ENCODE measurements around the gene TOGARAM2. TPM values are rescaled to one million over a fixed set of nuclear protein-coding genes. Genes with fewer than 3 reads are reported as not detected.

Gene TOGARAM2
- total and polyA plus RNA-seq, 2 experiments from 2014 or later, result not detected

DNA sequence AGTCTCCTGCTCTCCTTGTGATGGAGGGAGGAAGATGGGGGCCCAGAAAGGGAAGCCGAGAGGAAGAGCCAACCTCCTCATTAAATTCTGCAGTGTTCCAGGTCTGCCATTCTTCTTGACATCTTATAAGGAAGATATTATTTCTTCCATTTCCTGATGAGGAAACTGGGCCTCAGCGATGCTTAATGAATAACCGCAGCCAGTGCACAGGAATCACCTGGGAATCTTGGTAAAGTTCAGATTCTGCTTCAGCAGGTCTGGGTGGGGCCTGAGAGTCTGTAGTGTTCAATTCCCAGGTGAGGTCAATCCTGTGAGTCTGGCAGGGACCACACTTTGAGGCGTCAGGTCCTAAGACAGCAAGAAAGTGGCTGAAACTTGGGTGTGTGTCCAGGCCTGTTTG lies 75.9 kb downstream of the TOGARAM2 start:
- 88 to 95% methylated on average over 4 of the region's 4 CpGs for WGBS, 2 experiments (ENCODE audit: low coverage in 1 of 2, low lambda C conversion rate in 2 of 2, missing lambda C conversion rate in 2 of 2)
- no peak overlapping the region for H3K27ac ChIP-seq

GRCh38 chr2:29059624-29060023 lies 78.5 kb downstream of the TOGARAM2 start:
- WGBS, 2 experiments (ENCODE audit: low coverage in 1 of 2, low lambda C conversion rate in 2 of 2, missing lambda C conversion rate in 2 of 2), result 92 to 95% methylated on average over 1 of the region's 1 CpG
- Histone ChIP-seq H3K9me3 (ENCODE audit: low read depth) (no peaks in the 10 kb centered on the region), H3K36me3 (ENCODE audit: low read depth) (no peaks in the 10 kb centered on the region), H3F3A (ENCODE audit: insufficient read depth) (0 out of 2 replicates have a peak, but pooled peaks cover 5% of the 10 kb centered on the region), H3K27me3 (replicated peaks; ENCODE audit: insufficient read depth) (no peaks in the 10 kb centered on the region; the same call in 1 of the 2 replicates), H3K4me2 (ENCODE audit: unreplicated experiment) (no peak overlapping the region), H3K4me3 (no peak overlapping the region), H3K9me2 (ENCODE audit: insufficient read depth) (no peaks in the 10 kb centered on the region), H3K9ac (no peak overlapping the region), H3K79me2 (ENCODE audit: insufficient read depth) (no peaks in the 10 kb centered on the region), H2AFZ (no peak overlapping the region), H3K4me1 (ENCODE audit: insufficient read depth) (peaks cover 13% of the 10 kb centered on the region; the same call in 1 of the 2 replicates), H4K20me1 (ENCODE audit: insufficient read depth) (no peaks in the 10 kb centered on the region), H3K27ac (no peak overlapping the region)
- no peak for DNase-seq
- in situ Hi-C loops (cut with MboI), result no loop called here
- TF ChIP-seq EZH2phosphoT487 (IDR thresholded peaks at IDR 0.05; ENCODE audit: insufficient read depth, low read depth) (no peak), EZH2 (IDR thresholded peaks at IDR 0.05; ENCODE audit: insufficient read depth, poor library complexity, severe bottlenecking) (no peak)

More for the DNA sequence above, 75.9 kb downstream of the TOGARAM2 start:
- H3K4me1 ChIP-seq (ENCODE audit: insufficient read depth), result peaks cover 7% of the 10 kb centered on the region; the same call in 1 of the 2 replicates
- H3F3A ChIP-seq (ENCODE audit: insufficient read depth), result no peaks in the 10 kb centered on the region
- no peaks in the 10 kb centered on the region for H3K9me3 ChIP-seq (ENCODE audit: low read depth)
- no peaks in the 10 kb centered on the region for H4K20me1 ChIP-seq (ENCODE audit: insufficient read depth)
- in situ Hi-C loops (cut with MboI), result no loop called here
- H3K4me3 ChIP-seq, result no peak overlapping the region
- no peaks in the 10 kb centered on the region; the same call in 1 of the 2 replicates for H3K27me3 ChIP-seq (replicated peaks; ENCODE audit: insufficient read depth)
- no peak overlapping the region for H3K4me2 ChIP-seq (ENCODE audit: unreplicated experiment)
- no peak overlapping the region for H3K9ac ChIP-seq
- H3K9me2 ChIP-seq (ENCODE audit: insufficient read depth), result no peaks in the 10 kb centered on the region
- H2AFZ ChIP-seq, result no peak overlapping the region
- TF ChIP-seq EZH2phosphoT487 (IDR thresholded peaks at IDR 0.05; ENCODE audit: insufficient read depth, low read depth), result no peak
- no peak for TF ChIP-seq EZH2 (IDR thresholded peaks at IDR 0.05; ENCODE audit: insufficient read depth, poor library complexity, severe bottlenecking)
- H3K36me3 ChIP-seq (ENCODE audit: low read depth), result no peaks in the 10 kb centered on the region
- no peak for DNase-seq
- no peaks in the 10 kb centered on the region for H3K79me2 ChIP-seq (ENCODE audit: insufficient read depth)

GRCh38 chr2:29060441-29060840 lies 79.3 kb downstream of the TOGARAM2 start:
- TF ChIP-seq EZH2phosphoT487 (IDR thresholded peaks at IDR 0.05; ENCODE audit: insufficient read depth, low read depth) (no peak), EZH2 (IDR thresholded peaks at IDR 0.05; ENCODE audit: insufficient read depth, poor library complexity, severe bottlenecking) (no peak)
- 62 to 64% methylated on average over 9 of the region's 9 CpGs for WGBS, 2 experiments (ENCODE audit: low coverage in 1 of 2, low lambda C conversion rate in 2 of 2, missing lambda C conversion rate in 2 of 2)
- no peaks in the 10 kb centered on the region for H4K20me1 ChIP-seq (ENCODE audit: insufficient read depth)

DNA sequence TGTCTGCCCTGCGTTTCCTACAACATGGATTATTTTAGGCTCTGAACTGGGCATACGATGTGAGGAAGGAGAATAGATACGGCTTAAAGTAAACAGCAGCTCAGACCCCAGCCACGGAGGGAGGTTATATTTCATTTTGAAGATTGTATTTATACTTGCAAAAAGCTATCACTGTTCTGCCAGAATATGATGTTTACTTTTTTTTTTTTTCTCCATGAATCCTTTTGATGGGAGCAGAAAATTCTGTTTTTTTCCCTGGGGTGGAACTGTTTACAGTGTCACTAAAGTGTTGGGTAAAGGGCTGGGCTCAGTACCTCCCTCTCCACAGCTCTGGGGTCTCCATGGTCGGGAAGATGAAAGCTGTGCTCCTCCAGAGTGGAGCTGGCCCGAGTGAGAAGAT lies 80.1 kb downstream of the TOGARAM2 start:
- H3K9ac ChIP-seq, result no peak overlapping the region
- H3K4me1 ChIP-seq (ENCODE audit: insufficient read depth), result peaks cover 13% of the 10 kb centered on the region; the same call in 1 of the 2 replicates
- H3K9me3 ChIP-seq (ENCODE audit: low read depth), result no peaks in the 10 kb centered on the region
- WGBS, 2 experiments (ENCODE audit: low coverage in 1 of 2, low lambda C conversion rate in 2 of 2, missing lambda C conversion rate in 2 of 2), result 63 to 67% methylated on average over 6 of the region's 6 CpGs
- TF ChIP-seq EZH2 (IDR thresholded peaks at IDR 0.05; ENCODE audit: insufficient read depth, poor library complexity, severe bottlenecking), result no peak
- H3F3A ChIP-seq (ENCODE audit: insufficient read depth), result 0 out of 2 replicates have a peak, but pooled peaks cover 5% of the 10 kb centered on the region
- no peaks in the 10 kb centered on the region for H4K20me1 ChIP-seq (ENCODE audit: insufficient read depth)
- H3K4me2 ChIP-seq (ENCODE audit: unreplicated experiment), result no peak overlapping the region
- H2AFZ ChIP-seq, result no peak overlapping the region
- no peaks in the 10 kb centered on the region; the same call in 1 of the 2 replicates for H3K27me3 ChIP-seq (replicated peaks; ENCODE audit: insufficient read depth)
- no peaks in the 10 kb centered on the region for H3K36me3 ChIP-seq (ENCODE audit: low read depth)
- no peak for DNase-seq
- H3K79me2 ChIP-seq (ENCODE audit: insufficient read depth), result no peaks in the 10 kb centered on the region
- in situ Hi-C loops (cut with MboI), result no loop called here
- no peak overlapping the region for H3K4me3 ChIP-seq
- no peaks in the 10 kb centered on the region for H3K9me2 ChIP-seq (ENCODE audit: insufficient read depth)
- no peak overlapping the region for H3K27ac ChIP-seq

More at GRCh38 chr2:29060441-29060840, 79.3 kb downstream of the TOGARAM2 start:
- H3K4me1 ChIP-seq (ENCODE audit: insufficient read depth), result peaks cover 13% of the 10 kb centered on the region; the same call in 1 of the 2 replicates
- no peaks in the 10 kb centered on the region for H3K36me3 ChIP-seq (ENCODE audit: low read depth)
- H3K4me2 ChIP-seq (ENCODE audit: unreplicated experiment), result no peak overlapping the region
- H3K27me3 ChIP-seq (replicated peaks; ENCODE audit: insufficient read depth), result no peaks in the 10 kb centered on the region; the same call in 1 of the 2 replicates
- no peak overlapping the region for H2AFZ ChIP-seq
- in situ Hi-C loops (cut with MboI), result no loop called here
- H3K79me2 ChIP-seq (ENCODE audit: insufficient read depth), result no peaks in the 10 kb centered on the region
- 0 out of 2 replicates have a peak, but pooled peaks cover 5% of the 10 kb centered on the region for H3F3A ChIP-seq (ENCODE audit: insufficient read depth)
- DNase-seq, result no peak
- no peak overlapping the region for H3K9ac ChIP-seq
- H3K27ac ChIP-seq, result no peak overlapping the region
- no peaks in the 10 kb centered on the region for H3K9me2 ChIP-seq (ENCODE audit: insufficient read depth)
- no peak overlapping the region for H3K4me3 ChIP-seq
- H3K9me3 ChIP-seq (ENCODE audit: low read depth), result no peaks in the 10 kb centered on the region

Data from GM23248 (cell line).